Spleen (tissue), 7 donors: ENCODE data around the gene NHERF1.
A peak's percentile ranks its signal among the peaks of the same experiment; 100 is the strongest.

Source experiments
- CTCF ChIP-seq, 11 experiments: fragments of 200-600 bp in 7 of 11; fragments of 450-650 bp in 4 of 11; sonication (generic) in 4 of 11; IDR thresholded peaks in 8 of 11; conservative IDR thresholded peaks in 3 of 11; 1 replicate in 7 of 11; 2 replicates in 4 of 11; pipeline versions ENCODE4 v1.4.0 to v1.8.0; 2016 to 2021; ENCODE audit warnings: antibody characterized with exemption in 11 of 11, inconsistent platforms in 4 of 11, mild to moderate bottlenecking in 1 of 11
- POLR2A ChIP-seq, 3 donors: fragments of 450-650 bp; IDR thresholded peaks; one replicate each; pipeline ENCODE4 v1.5.1; 2017; ENCODE audit warnings: antibody characterized with exemption in 3 of 3, mild to moderate bottlenecking in 1 of 3
- donor health status: DM: no; HTN: no; CAD: no; lungs with moderate emphysema.
- donor health status: DM: no; HTN: no; CAD: no.
- donor health status: DM: no; HTN: no; CAD: no.

GRCh38 chr17:74780443-74781238 lies 32.2 kb downstream of the NHERF1 start:
- TF ChIP-seq CTCF (IDR thresholded peaks at IDR 0.05 in 8 of 11, conservative IDR thresholded peaks at IDR 0.05 in 3 of 11) (peak in 5 of 11 experiments; percentile 10 to 35 (median 20)), POLR2A (IDR thresholded peaks at IDR 0.05) (no peak)
